WTC11 (cell line): ENCODE data around the gene COL27A1.

Experiments
- ATF2 ChIP-seq: sonication (generic); formaldehyde crosslinking; IDR thresholded peaks from 2 replicates; pipeline ENCODE4 v1.8.1; 2022; ENCODE audit warnings: low read depth, missing genetic modification reagents, borderline replicate concordance
- ATF3 ChIP-seq: sonication (generic); formaldehyde crosslinking; conservative IDR thresholded peaks from 2 replicates; pipeline ENCODE4 v1.8.1; 2022; ENCODE audit warnings: mild to moderate bottlenecking, missing genetic modification reagents
- CTCF ChIP-seq: fragments of 200-600 bp; IDR thresholded peaks from 2 replicates; pipeline ENCODE4 v1.8.0; 2022; ENCODE audit warnings: antibody characterized with exemption
- ESRRA ChIP-seq: sonication (generic); formaldehyde crosslinking; IDR thresholded peaks from 2 replicates; pipeline ENCODE4 v1.8.1; 2022; ENCODE audit warnings: mild to moderate bottlenecking, missing genetic modification reagents, borderline replicate concordance
- HMGXB4 ChIP-seq: sonication (generic); formaldehyde crosslinking; IDR thresholded peaks from 2 replicates; pipeline ENCODE4 v1.8.1; 2023; ENCODE audit warnings: mild to moderate bottlenecking, moderate library complexity, missing genetic modification reagents
- NFE2L1 ChIP-seq: sonication (generic); formaldehyde crosslinking; IDR thresholded peaks from 2 replicates; pipeline ENCODE4 v1.8.1; 2023; ENCODE audit warnings: missing genetic modification reagents
- TCF7 ChIP-seq: sonication (generic); formaldehyde crosslinking; IDR thresholded peaks from 2 replicates; pipeline ENCODE4 v1.8.0; 2022; ENCODE audit warnings: mild to moderate bottlenecking, low read depth, missing genetic modification reagents, moderate library complexity
- TEAD1 ChIP-seq: sonication (generic); formaldehyde crosslinking; IDR thresholded peaks from 2 replicates; pipeline ENCODE4 v1.8.0; 2022; ENCODE audit warnings: mild to moderate bottlenecking, missing genetic modification reagents

GRCh38 chr9:114285166-114285867, 130.0 kb downstream of the COL27A1 start:
- no peak for TF ChIP-seq TEAD1 (CRISPR knock-in tag)
- TF ChIP-seq ATF2 (CRISPR knock-in tag) = no peak
- TF ChIP-seq CTCF = no peak
- TF ChIP-seq ATF3 (CRISPR knock-in tag) = no peak
- no peak for TF ChIP-seq NFE2L1
- TF ChIP-seq HMGXB4 (CRISPR knock-in tag) = no peak
- TF ChIP-seq TCF7 = no peak
- no peak for TF ChIP-seq ESRRA (CRISPR knock-in tag)
